ENCODE measurements around the gene CDH18.

CDH18 gene

DNA sequence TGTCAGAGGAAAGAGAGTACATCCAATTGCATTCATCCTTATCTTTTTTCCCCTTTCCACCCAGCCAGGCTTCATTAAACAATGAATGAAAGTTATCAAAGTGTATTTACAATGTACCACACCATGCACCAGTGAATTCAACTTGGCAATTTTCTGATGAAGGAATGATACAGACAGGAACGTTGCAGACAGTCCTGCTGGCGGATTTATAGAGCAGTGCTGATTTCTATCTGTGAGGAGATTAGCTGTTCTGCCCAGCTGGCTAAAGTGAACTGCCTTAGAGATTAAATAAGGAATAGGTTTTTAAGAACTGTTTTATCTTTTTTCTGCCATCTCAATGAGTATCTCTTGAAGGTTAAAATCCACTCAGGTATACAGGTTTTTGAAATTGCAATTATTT is 403.9 kb downstream of the CDH18 start:
- DNase-seq (ENCODE audit: low read depth) = no peak

DNA sequence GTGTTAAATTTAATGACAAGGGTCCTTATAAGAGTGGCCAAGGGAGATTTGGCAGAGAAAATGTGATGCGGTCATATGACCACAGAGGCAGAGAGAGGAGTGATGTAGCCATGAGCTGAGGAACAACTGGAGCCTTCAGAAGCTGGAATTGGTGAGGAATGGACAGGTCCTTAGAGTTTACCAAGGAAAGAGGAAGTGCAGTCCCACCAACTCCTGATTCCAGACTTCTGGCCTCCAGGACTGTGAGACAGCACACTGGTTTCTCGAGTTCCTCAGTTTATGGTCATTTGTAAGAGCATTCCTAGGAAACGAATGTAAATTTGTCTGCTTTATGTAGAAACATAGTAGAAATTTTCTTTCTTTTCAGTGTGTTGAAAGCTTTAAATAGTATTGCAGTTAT is 410.1 kb downstream of the CDH18 start:
- DNase-seq (ENCODE audit: low read depth) = no peak

DNA sequence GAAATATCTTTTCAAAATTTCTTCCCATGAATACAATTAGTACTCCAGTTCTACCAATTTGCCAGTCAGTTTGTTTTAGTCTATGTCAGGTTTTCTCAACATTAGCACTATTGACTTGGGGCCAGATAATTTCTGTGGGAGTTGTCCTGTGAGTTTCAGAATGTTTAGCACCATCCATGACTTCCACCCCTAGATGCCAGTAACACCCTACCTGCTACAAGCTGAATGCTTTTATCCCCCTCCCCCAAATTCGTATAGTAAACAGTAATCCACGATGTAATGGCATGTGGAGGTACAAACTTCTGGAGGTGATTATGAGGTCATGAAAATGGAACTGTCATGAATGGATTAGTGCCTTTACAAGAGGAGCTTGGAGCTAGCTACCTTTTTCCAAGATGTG is 420.0 kb downstream of the CDH18 start:
- no peak for DNase-seq (ENCODE audit: low read depth)

DNA sequence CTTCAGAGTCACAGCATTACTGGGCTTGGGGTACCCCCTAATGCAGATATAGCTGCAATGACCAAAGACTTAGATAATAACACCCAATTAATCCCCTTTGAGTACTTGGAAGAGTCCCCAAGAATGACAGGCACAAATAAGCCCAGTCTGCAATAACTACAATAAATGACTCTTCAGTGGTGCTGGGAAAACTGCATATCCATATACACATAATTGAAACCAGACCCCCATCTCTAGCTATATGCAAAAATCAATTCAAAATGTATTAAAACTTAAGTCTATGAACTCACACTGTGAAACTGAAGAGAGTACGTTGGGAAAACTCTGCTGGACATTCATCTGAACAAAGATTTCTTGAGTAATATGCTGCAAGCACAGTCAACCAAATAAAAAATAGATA is 422.5 kb downstream of the CDH18 start:
- no peak for DNase-seq (ENCODE audit: low read depth)

DNA sequence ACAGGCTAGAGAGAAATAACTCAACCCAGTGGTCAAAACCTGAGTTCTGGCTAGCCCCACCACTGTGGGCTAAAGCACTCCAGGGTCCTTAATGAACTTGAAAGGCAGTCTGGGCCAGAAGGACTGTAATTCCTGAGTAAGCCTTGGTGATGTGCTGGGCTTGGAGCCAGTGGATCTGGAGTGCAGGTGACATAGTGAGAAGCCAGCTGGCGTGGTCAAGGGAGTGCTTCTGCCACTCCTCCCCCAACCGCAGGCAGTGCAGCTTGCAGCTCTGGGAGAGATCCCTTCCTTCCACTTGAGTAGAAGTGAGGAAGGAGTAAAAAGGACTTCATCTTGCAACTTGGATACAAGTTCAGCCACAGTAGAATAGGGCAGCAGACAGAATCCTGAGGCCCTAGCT is 424.0 kb downstream of the CDH18 start:
- DNase-seq (ENCODE audit: low read depth) = no peak

DNA sequence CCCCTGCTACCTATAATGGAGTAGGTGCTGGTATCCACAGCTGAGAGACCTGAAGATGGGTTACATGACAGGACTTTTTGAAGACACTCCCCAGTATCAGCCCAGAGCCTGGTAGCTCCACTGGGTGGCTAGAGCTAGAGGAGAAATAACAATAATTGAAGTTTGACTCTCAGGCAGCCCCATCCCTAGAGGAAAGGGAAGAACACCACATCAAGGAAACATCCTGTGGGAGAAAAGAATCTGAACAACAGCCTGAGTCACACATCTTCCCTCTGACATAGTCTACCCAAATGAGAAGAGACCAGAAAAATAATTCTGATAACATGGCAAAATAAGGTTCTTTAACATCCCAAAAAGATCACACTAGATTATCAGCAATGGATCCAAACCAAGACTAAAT is 432.1 kb downstream of the CDH18 start:
- DNase-seq (ENCODE audit: low read depth) = no peak

DNA sequence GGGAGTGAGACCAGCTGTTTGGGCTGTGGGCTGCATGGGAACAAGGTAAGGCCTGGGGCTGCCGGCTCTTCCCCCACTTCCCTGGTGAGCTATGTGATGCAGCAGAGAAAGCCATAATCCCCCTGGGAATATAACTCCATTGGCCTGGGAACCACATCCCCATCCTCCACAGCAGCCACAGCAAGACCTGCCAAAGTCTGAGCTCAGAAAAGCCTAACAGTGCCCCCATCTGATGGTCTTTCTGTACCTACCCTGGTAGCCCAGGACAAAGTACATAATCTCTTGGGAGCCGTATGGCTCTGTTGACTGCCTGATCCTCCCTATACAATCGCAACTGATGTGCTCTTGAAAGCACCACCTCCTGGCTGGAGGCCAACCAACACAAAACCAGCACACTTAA is 432.6 kb downstream of the CDH18 start:
- DNase-seq (ENCODE audit: low read depth) = no peak

DNA sequence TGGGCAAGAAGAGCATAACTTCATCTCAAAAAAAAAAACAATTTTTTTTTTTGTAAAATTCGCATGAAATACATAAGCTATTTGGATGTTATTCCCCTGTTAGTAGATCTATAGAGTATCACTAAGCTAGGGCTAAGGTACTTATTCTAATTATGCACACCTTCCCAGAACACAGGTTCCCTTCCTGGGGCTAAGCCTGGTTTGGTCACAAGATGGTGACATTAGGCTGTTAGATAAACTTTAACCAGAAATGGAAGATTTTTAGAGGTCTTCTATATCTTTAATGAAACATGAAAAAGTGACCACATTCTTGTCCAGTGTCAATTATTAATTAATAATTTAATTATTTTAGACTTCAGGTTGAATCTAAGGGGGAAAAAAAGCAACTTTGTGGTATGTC is 433.5 kb downstream of the CDH18 start:
- no peak for DNase-seq (ENCODE audit: low read depth)

DNA sequence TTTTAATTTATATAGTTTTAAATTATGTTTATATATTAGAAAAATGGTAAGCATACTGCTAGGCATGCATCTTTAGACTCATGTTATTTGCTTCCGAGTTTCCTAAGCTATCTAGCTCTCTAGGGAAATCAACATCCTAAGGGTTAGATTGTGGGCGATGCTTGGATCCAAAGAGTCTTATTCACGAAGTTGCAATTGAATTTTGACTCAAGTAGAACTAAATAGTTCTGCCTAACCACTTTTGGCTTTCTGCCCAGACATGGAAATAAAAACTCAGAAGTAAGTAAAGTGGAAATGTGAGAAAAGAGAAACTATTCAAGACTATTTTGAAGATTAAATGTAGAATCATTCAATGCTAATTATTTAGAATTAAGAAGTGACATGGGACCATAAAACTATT is 440.4 kb downstream of the CDH18 start:
- DNase-seq (ENCODE audit: low read depth) = no peak

DNA sequence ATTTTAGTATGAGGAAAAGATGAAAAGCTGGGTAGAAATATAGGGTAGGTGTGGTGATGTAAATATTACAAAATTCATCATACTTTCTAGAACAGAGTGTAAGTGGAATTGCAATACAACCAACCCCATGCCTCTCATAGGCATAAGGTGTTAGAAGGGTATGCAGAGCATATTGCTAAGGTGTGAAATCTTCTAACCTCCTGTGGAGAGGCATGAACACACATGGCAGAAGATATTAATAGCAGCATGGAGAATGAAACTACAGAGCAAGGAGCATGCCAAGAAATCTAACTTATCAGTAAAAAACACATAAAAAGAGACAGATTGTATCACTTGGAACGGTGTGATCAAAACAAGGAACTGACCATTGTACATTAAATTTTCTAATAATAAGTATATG is 441.5 kb downstream of the CDH18 start:
- no peak for DNase-seq (ENCODE audit: low read depth)

DNA sequence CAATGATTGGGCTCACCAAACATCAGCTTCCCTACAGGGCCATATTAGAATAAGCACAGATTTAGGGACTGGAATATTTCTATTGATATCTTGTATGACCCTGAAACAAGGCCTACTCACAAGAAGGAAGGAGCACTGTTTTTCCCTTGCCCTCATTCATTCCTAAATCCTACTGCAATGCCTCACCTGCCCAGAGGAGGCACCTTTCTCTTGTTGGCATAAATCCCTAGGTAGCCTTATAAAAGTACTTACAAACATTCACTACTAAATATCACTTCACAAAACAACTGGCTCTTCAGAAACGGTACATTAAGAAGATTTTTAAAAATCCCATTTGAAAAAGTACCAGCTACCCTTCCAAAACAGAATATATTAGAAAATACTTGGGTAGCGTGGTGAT is 449.4 kb downstream of the CDH18 start:
- no peak for DNase-seq (ENCODE audit: low read depth)

DNA sequence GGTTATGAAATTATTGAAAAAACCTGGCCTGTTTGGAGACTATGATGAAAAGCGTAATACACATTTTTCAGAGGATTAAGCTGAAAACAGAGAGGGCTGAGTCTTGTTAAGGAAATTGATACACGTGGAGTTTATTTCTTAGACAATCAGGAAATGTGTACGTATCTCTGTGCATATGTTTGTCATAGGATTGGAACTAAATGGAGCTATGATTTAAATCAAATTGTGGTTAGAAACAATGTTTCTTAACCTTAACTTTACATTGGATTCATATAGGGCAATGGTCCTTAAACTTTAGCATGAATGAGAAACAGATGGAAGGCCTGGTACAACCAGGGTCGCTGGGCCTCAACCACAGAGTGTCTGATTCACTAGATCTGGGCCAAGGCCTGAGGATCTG is 451.6 kb downstream of the CDH18 start:
- no peak for DNase-seq (ENCODE audit: low read depth)

DNA sequence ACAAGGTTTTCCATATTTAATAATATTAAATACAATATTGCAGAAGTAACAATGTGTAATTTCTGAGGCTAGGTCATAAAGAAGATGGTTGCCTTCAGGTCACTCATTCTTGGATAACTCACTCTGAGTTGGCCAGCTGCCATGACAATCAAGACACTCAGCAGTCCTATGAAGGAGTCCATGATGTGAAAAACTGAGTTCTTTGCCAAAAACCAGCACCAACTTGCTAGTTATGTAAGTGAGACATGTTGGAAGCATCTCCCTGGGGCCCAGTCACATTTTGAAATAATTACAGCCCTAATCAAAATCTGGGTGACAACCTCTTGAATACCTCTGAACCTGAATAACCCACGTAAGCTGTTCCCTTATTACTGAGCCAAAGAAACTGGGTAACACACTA is 453.2 kb downstream of the CDH18 start:
- no peak for DNase-seq (ENCODE audit: low read depth)

DNA sequence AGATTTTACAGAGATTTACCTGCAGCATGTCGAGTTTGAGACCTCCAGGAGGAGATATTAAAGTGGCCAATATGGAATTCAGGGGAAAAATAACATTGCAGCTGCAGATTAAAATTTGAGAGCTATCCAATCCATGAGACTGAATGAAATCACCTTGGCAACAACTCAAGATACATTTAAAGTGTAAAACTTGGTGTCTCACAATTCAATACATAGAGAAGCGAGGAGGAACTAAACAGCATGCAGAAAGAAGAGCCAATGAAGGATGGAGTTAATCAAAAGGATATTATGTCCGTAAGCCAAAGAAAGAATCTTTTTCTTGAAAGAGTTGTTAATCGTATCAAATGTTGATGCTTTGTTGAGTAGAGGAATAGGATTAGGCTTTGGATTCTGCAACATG is 455.1 kb downstream of the CDH18 start:
- DNase-seq (ENCODE audit: low read depth) = no peak

DNA sequence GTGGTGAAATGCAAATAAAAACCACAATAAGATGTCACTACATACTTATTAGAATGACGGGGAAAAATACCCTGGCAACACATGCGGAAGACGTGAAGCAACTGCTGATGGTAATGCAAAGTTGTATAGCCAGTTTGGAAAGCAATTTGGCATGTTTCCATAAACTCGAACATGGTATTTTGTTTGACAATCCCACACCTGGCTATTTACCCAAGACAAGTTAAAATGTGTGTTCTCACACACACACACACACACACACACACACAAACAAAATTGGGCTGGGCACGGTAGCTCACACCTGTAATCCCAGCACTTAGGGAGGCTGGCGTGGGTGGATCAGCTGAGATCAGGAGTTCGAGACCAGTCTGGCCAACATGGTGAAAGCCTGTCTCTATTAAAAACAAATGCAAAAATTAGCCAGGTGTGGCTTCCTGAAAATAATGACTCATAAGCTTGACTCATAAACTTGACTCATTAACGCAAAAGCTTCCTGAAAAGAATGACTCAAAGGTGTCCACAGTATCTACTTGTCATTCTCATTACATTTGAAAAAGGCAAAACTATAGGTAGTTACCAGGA is 456.5 kb downstream of the CDH18 start:
- DNase-seq (ENCODE audit: low read depth) = no peak

DNA sequence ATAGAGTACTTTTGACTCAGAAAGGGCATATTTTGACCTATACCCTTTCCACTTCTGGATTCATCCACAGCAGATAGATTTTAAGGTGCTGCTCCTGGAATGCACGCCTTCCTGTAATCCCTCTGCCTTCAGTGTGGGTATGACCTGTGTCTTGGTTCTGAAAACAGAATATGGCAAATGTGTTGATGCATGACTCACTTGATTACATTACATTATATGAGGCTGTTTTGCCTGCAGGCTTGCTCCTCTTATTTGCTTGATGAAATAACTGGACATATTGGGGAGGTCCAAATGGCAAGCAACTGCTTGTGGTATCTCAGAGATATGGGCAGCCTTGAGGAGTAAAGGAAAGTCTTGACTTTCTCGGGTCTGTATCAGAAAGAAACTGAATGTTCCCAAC is 468.6 kb downstream of the CDH18 start:
- no peak for DNase-seq (ENCODE audit: low read depth)

DNA sequence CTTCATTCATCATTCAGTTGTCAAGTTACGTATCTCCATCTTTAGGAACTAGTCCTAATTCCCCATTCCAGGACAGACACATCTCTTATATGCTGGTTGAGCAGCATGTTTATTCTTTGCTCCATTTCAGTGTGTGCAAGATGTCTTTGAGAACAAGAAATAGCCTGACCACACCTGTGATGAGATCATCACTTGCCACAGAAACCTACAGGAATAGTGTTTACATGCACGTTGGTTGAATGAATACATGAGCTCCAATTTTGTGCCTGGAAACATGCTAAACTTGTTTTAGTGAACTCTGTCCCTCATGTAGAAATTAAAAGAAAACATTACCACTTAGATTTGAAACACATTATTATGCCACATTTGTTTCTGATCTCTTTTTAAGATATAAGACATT is 489.1 kb downstream of the CDH18 start:
- DNase-seq (ENCODE audit: low read depth) = no peak

DNA sequence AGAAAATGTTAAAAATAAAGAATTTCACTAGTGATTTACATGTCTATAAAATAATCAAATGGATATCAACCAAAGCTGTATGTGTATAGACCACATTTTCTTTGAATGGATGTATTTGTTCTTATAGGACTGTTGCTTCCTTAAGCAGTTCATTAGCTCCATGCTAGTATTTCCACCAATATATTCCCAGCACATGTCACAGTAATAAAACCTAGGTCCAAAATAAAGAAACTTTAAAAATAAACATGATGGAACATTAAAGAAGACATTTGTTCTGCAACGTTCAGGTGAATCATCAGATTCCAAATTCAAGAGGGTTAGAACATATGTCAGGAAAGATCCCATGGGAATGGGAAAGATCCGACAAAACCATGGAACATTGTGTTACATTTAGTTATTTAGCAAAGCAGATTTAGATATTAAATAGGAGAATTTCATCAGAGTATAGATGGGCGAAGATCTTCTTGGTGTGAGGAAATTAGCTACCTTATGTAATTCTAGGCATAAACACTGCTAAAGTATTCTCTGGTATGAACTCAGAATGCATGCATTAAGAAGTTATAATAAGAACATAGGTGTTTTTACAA is 490.7 kb downstream of the CDH18 start:
- no peak for DNase-seq (ENCODE audit: low read depth)

DNA sequence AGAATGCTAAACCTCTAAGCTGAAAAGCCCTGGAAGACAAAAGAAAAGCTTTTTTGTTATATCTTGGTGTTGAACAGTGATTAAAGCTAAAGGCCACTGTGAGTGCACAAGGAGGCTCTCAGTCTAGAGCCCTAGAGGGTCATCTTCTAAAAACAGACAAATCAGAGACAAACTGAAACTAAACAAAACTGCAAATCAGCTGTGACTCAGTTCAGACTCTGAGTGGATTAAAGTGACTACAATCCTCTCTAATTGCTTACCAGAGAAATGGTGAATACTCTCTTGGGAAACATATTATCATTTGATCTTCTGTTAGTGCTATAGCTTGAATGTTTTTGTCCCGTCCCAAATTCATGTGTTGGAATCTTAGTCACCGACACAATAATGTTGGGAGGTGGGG is 491.9 kb downstream of the CDH18 start:
- DNase-seq (ENCODE audit: low read depth) = no peak

DNA sequence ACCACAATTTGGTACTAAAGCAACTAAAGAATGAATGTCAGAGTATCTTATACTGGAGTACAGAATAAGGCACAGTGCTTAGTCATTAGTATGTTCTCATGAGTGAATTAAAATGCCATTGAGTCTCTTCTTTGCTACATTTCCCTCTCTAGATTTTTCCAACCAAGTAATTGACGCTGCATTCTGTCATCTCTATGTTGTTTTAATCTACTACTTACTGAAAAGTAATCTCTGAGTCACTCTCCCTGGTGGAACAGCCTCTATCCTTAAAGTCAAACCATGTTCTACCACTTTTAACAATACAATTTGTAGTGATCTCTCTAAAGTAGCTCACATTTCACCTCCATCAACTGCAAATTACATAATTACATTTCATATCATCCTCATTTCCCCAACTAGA is 495.1 kb downstream of the CDH18 start:
- DNase-seq (ENCODE audit: low read depth) = no peak

DNA sequence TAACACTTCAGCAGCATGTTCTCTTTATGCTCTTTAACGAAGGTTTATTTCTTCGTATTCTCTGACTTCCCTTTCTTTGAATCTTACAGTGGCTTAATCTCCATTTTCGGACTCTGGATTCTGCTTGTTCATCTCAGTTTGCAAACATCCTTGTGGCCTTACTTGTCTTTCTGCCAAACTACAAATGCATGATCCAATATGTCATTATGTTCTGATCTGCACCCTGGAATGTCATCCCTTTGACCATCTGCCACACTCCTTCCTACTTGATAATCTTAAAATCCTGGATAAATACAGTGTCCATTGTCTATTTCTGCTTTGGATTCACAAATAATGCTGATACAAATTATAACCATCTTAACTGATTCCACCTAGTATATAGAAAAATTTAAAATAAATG is 499.2 kb downstream of the CDH18 start:
- no peak for DNase-seq (ENCODE audit: low read depth)

DNA sequence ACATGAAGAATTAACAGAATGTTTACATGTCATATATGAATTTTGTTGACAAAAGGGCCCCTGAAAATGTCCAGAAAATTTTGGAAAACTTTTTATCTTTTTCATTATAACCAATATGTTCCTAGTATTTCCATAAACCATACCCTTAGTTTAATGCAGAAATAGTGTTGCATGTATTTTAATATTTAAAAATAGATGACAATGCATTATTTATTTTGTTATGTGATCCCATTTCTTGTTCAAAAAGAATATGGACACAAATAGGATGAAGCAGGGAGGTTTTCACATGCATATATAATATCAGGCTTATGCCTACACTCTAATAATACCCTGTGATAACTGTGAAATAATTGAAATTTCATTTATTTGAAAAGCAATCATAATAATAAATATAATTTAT is 500.5 kb downstream of the CDH18 start:
- DNase-seq (ENCODE audit: low read depth) = no peak

DNA sequence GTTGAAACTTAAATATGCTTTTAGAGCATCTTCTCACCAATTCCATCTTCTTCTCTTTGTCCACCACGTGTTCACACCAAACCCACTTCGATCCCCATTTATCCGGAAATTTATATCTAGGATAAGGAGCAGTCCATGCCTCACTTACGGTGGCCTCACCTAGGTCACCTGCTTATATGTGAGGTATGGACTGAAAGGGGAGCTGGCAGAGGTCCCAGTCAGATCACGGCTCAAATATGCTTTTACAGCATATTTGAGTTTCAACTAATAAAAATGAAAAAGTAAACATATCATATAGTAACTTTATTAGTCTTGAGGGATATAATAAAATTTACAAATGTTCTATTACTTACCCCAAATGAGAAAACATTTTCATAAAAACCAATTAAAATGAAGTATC is 508.4 kb downstream of the CDH18 start:
- DNase-seq (ENCODE audit: low read depth) = no peak

DNA sequence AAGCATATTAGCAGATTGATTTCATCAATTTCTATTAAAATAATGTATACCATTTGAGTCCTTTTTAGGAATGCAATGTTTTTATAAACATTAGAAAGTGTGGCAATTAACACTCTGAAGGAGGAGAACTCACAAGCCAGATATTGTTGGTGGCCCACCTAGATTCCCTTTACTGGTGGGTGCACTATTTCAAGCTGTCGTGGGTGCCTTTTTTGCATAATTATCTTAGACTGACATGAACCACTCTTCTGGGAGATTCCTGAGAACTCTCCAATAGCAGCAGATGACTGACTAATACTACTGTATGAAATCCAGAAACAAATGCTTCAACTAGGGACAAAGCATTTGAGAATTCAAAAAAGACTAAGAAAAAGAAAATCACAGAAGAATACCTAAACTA is 526.0 kb downstream of the CDH18 start:
- DNase-seq (ENCODE audit: low read depth) = no peak

DNA sequence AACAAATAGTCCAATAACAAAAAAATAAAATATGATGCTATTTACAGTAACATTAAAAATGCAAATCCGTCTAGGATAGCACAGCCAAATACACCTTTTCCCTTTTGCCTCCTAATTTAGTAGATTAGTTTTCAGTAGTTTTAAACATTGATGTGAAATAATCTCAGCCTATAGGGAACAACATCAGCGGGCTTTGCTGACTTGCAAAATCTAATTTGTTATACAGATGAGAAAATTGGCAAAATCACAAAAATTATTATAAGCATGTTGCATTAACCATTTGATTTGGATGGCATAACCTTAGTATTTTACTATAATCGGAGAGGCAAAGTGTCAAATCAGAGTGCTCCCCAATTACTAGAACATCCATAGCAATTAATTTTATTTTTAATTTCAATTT is 563.5 kb downstream of the CDH18 start:
- DNase-seq (ENCODE audit: low read depth) = no peak
